Measurements from ENCODE around the gene TMEM258.

- no peak for TF ChIP-seq ZNF513 (tag by site-specific recombination; IDR thresholded peaks at IDR 0.05)
- no peak for TF ChIP-seq CTCF (tag by site-specific recombination; IDR thresholded peaks at IDR 0.05)
- no peak for TF ChIP-seq ELK4 (IDR thresholded peaks at IDR 0.05; ENCODE audit: borderline replicate concordance, low read depth, low read length)
- no peak for TF ChIP-seq ZNF76 (tag by site-specific recombination; IDR thresholded peaks at IDR 0.05; ENCODE audit: borderline replicate concordance, low read depth)
- no peak for TF ChIP-seq KLF17 (tag by site-specific recombination; IDR thresholded peaks at IDR 0.05)
- TF ChIP-seq ZNF580 (tag by site-specific recombination; IDR thresholded peaks at IDR 0.05), result no peak
These were observed 49.5 kb upstream of the TMEM258 start for GRCh38 chr11:61841636-61842527.

All from HEK293 (cell line).